Measurements from ENCODE around the gene TUBB4B.
A peak's percentile ranks its signal among the peaks of the same experiment; 100 is the strongest.

TUBB4B gene

DNA sequence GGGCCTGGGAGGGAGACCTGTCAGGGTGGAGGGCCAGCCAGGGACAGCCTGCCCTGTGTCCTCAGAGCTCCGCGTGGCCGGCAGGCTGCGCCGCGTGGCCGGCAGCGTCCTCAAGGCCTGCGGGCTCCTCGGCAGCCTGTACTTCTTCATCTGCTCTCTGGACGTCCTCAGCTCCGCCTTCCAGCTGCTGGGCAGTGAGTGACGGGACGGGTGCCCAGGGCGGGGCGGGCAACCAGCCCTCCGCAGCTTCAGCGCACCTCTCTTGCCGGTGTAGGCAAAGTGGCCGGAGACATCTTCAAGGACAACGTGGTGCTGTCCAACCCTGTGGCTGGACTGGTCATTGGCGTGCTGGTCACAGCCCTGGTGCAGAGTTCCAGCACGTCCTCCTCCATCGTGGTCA lies 8.6 kb upstream of the TUBB4B start:
- H2AFZ ChIP-seq (ENCODE audit: low read depth): no peak overlapping the region
- H4K20me1 ChIP-seq (ENCODE audit: insufficient read depth): no peaks in the 10 kb centered on the region
- H3K9ac ChIP-seq: no peak overlapping the region
- no peak overlapping the region for H3K4me3 ChIP-seq (IDR thresholded peaks at IDR 0.05; ENCODE audit: insufficient read depth, low read depth, low read length)
- no peak overlapping the region for H3K27ac ChIP-seq
- TF ChIP-seq CTCF (conservative IDR thresholded peaks at IDR 0.05; ENCODE audit: low read depth, low read length): no peak
- no peaks in the 10 kb centered on the region for H3K36me3 ChIP-seq (ENCODE audit: insufficient read depth)
- H3K27me3 ChIP-seq (ENCODE audit: insufficient read depth, low read depth): peaks cover 58% of the 10 kb centered on the region
- no peaks in the 10 kb centered on the region for H3K79me2 ChIP-seq (ENCODE audit: insufficient read depth, low read depth)
- H3K4me1 ChIP-seq (ENCODE audit: low read depth, poor library complexity, severe bottlenecking): peaks cover 10% of the 10 kb centered on the region
- H3K4me2 ChIP-seq: no peak overlapping the region

DNA sequence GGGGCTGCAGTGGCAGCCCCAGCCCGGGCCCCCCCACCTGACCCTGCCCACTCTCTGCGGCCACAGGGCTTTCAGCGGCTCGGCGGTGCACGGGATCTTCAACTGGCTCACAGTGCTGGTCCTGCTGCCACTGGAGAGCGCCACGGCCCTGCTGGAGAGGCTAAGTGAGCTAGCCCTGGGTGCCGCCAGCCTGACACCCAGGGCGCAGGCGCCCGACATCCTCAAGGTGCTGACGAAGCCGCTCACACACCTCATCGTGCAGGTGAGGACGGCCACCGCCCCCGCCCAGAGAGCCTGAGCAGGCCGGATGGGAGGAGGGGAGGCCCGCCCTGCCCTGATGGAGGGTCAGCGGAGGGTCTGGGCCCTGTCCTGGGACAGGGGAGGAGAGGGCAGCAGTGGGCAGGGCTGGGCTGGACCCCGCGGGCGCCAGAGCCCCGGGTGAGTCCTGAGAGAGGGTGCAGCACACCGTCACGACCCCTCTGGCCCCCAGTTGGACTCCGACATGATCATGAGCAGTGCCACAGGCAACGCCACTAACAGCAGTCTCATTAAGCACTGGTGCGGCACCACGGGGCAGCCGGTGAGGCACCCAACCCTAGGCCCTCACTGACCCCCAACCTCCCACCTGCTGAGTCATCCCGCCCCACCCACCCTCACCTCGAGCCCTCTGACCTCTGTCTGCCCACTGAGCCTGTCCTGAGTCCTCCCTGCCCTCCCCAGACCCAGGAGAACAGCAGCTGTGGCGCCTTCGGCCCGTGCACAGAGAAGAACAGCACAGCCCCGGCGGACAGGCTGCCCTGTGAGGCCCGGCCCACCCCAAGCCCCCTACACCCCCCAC lies 7.7 kb upstream of the TUBB4B start:
- no peak overlapping the region for H2AFZ ChIP-seq (ENCODE audit: low read depth)
- no peak overlapping the region for H3K4me2 ChIP-seq
- TF ChIP-seq CTCF (conservative IDR thresholded peaks at IDR 0.05; ENCODE audit: low read depth, low read length): no peak
- peaks cover 57% of the 10 kb centered on the region for H3K27me3 ChIP-seq (ENCODE audit: insufficient read depth, low read depth)
- H3K4me1 ChIP-seq (ENCODE audit: low read depth, poor library complexity, severe bottlenecking): peaks cover 10% of the 10 kb centered on the region
- H3K79me2 ChIP-seq (ENCODE audit: insufficient read depth, low read depth): no peaks in the 10 kb centered on the region
- H3K4me3 ChIP-seq (IDR thresholded peaks at IDR 0.05; ENCODE audit: insufficient read depth, low read depth, low read length): no peak overlapping the region
- H4K20me1 ChIP-seq (ENCODE audit: insufficient read depth): no peaks in the 10 kb centered on the region
- H3K9ac ChIP-seq: no peak overlapping the region
- no peak overlapping the region for H3K27ac ChIP-seq
- no peaks in the 10 kb centered on the region for H3K36me3 ChIP-seq (ENCODE audit: insufficient read depth)

DNA sequence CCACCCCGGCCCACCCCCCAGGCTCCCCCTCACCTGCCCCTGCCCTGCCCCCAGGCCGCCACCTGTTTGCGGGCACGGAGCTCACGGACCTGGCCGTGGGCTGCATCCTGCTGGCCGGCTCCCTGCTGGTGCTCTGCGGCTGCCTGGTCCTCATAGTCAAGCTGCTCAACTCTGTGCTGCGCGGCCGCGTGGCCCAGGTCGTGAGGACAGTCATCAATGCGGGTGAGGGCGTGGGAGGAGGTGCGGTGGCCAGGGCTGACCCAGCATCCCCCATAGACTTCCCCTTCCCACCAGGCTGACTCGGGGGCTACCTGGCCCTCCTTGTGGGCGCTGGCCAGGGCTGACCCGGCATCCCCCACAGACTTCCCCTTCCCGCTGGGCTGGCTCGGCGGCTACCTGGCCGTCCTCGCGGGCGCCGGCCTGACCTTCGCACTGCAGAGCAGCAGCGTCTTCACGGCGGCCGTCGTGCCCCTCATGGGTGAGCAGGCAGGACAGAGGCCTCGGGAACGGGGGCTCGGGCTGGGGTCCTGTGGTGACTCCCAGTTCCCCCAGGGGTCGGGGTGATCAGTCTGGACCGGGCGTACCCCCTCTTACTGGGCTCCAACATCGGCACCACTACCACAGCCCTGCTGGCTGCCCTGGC lies 6.9 kb upstream of the TUBB4B start:
- Histone ChIP-seq H3K79me2 (ENCODE audit: insufficient read depth, low read depth) (no peaks in the 10 kb centered on the region), H3K4me1 (ENCODE audit: low read depth, poor library complexity, severe bottlenecking) (peaks cover 15% of the 10 kb centered on the region), H3K27ac (no peak overlapping the region), H2AFZ (ENCODE audit: low read depth) (no peak overlapping the region), H3K9ac (no peak overlapping the region), H3K36me3 (ENCODE audit: insufficient read depth) (no peaks in the 10 kb centered on the region), H4K20me1 (ENCODE audit: insufficient read depth) (no peaks in the 10 kb centered on the region), H3K4me3 (IDR thresholded peaks at IDR 0.05; ENCODE audit: insufficient read depth, low read depth, low read length) (no peak overlapping the region), H3K4me2 (no peak overlapping the region), H3K27me3 (ENCODE audit: insufficient read depth, low read depth) (peaks cover 49% of the 10 kb centered on the region)
- TF ChIP-seq CTCF (conservative IDR thresholded peaks at IDR 0.05; ENCODE audit: low read depth, low read length): no peak

DNA sequence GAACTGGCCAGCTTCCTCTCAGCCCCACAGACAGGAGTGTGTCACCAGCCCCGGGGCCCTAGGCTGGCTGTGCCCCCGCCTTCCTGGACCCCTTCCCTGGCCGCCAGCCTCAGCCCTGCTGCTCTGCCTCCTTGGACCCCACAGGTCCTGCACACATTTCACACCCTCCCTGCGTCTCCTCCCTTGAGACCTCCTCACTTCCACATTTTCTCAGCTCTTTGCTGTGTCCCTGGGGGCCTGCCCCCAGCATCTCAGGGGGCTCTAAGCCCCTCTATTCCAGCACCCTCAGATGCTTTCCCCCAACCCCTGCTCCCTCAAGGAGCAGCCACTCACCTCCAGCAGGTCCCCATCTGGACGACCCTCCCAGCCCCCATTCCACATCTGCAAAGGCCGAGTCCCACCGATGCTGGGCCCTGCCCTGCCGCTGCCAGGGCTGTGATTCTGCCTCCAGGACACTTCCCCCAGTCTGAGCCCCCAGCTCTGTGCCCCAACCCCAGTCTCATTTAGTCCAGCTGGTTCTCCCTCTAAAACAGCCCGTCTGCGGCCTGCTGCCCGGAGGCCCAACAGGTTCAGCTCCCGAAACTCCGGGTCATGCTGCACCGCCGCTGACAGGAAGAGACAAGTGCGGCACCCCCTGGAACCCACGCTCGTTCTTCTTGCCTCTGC lies 6.2 kb upstream of the TUBB4B start:
- Histone ChIP-seq H3K27me3 (ENCODE audit: insufficient read depth, low read depth) (peaks cover 46% of the 10 kb centered on the region), H3K4me2 (no peak overlapping the region), H3K4me3 (IDR thresholded peaks at IDR 0.05; ENCODE audit: insufficient read depth, low read depth, low read length) (no peak overlapping the region), H3K4me1 (ENCODE audit: low read depth, poor library complexity, severe bottlenecking) (peaks cover 23% of the 10 kb centered on the region), H2AFZ (ENCODE audit: low read depth) (no peak overlapping the region), H3K27ac (no peak overlapping the region), H4K20me1 (ENCODE audit: insufficient read depth) (no peaks in the 10 kb centered on the region), H3K79me2 (ENCODE audit: insufficient read depth, low read depth) (no peaks in the 10 kb centered on the region), H3K36me3 (ENCODE audit: insufficient read depth) (no peaks in the 10 kb centered on the region), H3K9ac (no peak overlapping the region)
- TF ChIP-seq CTCF (conservative IDR thresholded peaks at IDR 0.05; ENCODE audit: low read depth, low read length): 0 out of 2 replicates have a peak, but pooled peaks have one; percentile 5

All from KMS-11 (cell line).